DMS114 treated with DMSO at 0.1 percent for 48 hours (cell line): ENCODE measurements around the gene FUT8.

Source experiments
- DNase-seq: peaks from one replicate; lab custom pipeline; 2025; ENCODE audit not compliant: unreplicated experiment; lab: John Stamatoyannopoulos, UW

Gene FUT8

GRCh38 chr14:65491274-65491673 lies 78.7 kb downstream of the FUT8 start:
- no peak for DNase-seq

GRCh38 chr14:65492266-65492665 lies 79.7 kb downstream of the FUT8 start:
- DNase-seq: no peak

DNA sequence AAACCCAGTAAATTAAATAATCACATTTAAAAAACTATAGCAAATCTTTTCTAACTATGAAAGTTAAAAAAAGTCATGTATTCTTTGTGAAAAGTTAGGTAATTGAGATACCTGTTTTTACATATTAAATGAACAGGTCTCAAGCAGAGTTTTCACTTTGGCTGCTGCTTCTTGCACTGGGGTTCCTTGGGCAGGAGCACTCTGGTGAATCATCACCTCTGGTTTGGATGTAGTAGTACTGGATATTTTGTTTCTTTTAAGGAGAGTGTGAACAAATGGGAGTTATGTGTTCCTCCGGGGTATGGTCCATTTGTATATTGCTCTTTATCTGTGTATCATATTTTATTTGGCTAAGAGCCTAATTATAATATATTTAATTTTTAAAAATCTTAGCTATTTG lies 82.7 kb downstream of the FUT8 start:
- DNase-seq: no peak

GRCh38 chr14:65496178-65496993 lies 83.9 kb downstream of the FUT8 start:
- no peak for DNase-seq

GRCh38 chr14:65499138-65499537 lies 86.6 kb downstream of the FUT8 start:
- DNase-seq: no peak

DNA sequence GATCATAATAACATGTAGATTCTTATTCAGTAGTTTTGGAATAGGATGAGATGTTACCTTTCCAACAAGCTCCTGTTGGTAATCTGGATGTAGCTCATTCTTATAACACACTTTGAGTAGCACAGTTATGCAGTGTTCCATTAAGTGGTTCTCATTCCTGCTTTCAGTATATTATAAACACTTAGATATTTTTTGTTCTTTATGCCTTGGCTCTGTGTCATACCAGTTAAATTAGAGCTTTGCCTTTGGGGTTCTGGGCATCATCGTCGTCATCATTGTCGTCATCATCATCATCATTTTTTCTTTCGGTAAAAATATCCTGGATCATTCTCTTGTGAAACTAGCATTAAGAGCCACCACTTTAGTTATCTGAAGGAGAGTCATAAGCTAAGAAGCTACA lies 87.5 kb downstream of the FUT8 start:
- no peak for DNase-seq

DNA sequence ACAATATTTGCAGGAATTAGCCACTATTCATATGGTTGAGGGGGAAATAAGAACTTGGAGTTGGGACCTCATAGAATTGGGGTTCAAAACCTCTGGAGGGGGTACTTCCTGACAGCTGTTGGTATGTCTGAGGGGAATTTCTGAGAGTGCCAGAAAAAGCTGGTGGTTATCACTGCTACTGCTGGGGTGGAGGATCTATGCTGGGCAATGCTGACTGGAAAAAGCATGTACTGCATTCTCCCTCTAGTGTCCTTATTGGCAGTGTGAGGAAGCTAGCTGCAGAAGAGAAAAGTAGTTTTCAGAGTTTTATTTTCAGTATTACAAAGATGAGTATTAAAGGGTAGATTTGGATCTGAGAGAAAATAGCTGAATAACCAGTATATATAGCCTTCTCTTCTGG lies 88.8 kb downstream of the FUT8 start:
- DNase-seq: no peak

GRCh38 chr14:65502676-65503124 lies 90.2 kb downstream of the FUT8 start:
- no peak for DNase-seq

GRCh38 chr14:65503771-65504170 lies 91.2 kb downstream of the FUT8 start:
- DNase-seq: no peak

DNA sequence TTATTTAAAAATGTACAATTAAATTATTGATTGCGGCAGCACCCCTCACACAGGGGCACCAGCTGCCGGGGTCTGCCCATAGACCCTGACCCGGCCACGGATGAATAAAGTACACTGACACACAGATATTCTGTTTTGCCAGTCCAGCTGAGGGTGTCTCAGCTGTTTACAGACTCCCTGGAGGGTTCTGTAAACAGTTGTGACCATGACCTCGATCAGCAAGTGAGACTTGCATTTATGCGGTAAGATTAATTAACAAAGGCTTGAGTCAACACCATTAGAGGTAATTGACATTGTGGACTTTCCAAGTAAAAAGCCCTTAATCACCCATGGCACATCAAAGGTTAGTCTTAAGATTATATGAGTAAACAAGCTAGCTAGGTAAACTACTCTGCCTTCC lies 94.3 kb downstream of the FUT8 start:
- DNase-seq: no peak

GRCh38 chr14:65509842-65510241 lies 97.3 kb downstream of the FUT8 start:
- no peak for DNase-seq

DNA sequence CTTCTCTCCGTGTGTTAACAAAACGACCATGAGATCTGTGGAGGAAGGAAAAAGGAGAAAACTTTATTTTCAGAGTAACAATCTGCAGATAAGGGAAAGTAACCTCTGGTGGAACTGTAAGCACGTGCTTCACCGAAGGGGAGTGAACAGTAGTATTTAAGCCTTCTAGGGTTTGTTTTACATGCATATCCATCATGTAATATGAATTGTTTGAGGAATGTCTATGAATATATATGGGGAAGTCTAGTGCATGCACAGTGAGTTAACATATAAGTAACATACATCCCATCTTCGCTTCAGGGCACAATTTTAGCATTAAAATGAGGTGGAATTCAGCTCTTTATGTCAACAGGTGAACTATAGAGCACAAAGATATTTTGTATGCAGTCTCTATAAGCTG lies 101.1 kb downstream of the FUT8 start:
- DNase-seq: no peak

GRCh38 chr14:65517635-65518542 lies 105.4 kb downstream of the FUT8 start:
- DNase-seq: no peak

- no peak for DNase-seq
Measured at GRCh38 chr14:65528069-65528468, 115.5 kb downstream of the FUT8 start.

GRCh38 chr14:65531148-65531547 lies 118.6 kb downstream of the FUT8 start:
- DNase-seq: no peak

DNA sequence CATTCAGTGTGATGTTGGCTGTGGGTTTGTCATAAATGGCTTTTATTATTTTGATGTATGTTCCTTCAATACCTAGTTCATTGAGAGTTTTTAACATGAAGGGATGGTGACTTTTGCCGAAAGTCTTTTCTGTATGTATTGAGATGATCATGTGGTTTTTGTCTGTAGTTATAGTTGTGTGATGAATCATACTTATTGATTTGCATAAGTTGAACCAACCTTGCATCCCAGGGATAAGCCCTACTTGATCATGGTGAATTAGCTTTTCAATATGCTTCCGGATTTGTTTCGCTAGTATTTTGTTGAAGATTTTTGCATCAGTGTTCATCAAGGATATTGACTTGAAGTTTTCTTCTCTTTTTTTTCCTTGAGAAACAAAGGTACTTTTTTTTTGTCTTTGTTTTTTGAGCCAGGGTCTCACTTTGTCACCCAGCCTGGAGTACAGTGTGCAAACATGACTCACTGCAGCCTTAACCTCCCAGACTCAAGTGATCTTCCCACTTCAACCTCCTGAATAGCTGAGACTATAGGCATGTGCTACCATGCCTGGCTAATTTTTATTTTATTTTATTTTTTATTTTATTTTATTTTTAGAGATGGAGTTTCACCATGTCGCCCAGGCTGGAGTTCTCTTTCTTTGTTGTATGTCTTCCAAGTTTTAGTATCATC lies 121.3 kb downstream of the FUT8 start:
- DNase-seq: no peak

GRCh38 chr14:65536781-65537423 lies 124.4 kb downstream of the FUT8 start:
- no peak for DNase-seq

- no peak for DNase-seq
Measured at GRCh38 chr14:65548878-65549277, 136.3 kb downstream of the FUT8 start.

DNA sequence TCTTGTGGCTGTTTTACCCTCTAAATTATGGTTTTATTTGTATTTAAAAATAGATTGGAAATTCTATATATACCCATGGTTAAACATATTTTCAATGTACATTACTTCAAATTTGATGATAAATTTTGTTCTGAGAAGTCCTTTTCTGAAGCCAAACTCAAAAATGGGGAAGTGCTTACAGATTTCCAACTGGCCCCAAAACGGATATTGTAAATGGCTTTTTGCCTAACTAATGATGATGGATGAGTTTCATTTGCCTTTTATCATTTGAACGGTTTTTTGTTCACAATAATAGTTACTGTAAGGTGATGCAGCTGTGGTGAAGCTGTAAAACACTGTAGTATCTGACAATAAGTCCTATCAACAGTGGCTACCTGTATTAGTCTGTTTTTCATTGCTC lies 136.9 kb downstream of the FUT8 start:
- no peak for DNase-seq

DNA sequence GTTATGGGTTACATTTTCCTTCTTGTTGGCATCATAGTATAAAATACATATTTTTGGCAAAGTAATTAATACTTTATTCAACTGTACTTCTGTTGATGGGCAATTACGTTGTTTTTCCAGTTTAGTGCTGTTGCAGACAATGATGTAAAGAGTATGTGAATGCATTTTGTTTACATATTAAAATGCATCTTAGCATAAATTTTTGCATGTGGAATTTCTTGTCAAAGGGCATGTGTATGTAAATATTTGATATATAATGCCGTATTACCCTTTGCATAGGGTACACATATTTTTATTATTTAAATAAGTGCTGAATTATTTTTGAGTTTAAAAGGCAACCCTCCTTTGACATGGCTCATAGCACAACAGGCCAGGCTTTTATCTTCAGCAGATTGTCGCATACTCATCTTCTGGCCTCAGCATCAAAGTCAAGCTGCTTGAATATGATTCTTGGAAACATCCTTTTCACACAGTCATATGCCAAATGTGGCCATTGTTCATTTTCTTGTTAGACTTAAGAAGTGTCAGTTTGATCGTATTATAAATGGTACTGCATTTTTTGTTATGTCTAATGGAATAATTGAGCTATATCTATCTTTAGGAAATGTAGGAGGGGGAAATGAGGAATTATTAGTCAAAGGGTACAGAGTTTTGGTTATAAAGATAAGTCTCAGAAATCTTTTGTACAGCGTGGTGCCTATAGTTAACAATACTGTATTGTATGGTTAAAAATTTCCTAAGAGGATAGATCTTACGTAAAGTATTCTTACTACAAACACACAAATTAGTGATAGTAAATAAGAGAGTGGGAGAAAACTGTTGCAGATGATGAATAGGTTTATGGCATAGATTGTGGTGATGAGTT lies 138.5 kb downstream of the FUT8 start:
- no peak for DNase-seq
